NCI-H345 treated with DMSO at 0.1 percent for 48 hours (cell line): ENCODE data around the gene ENG.
"Not testable (repeated sequence)": the region's sequence is repeated elsewhere in the genome, so short reads cannot be mapped to it uniquely, and the experiment has no call there.

Experiments
- DNase-seq: peaks from one replicate; lab custom pipeline; 2025; ENCODE audit not compliant: unreplicated experiment; lab: John Stamatoyannopoulos, UW

The ENG gene

DNA sequence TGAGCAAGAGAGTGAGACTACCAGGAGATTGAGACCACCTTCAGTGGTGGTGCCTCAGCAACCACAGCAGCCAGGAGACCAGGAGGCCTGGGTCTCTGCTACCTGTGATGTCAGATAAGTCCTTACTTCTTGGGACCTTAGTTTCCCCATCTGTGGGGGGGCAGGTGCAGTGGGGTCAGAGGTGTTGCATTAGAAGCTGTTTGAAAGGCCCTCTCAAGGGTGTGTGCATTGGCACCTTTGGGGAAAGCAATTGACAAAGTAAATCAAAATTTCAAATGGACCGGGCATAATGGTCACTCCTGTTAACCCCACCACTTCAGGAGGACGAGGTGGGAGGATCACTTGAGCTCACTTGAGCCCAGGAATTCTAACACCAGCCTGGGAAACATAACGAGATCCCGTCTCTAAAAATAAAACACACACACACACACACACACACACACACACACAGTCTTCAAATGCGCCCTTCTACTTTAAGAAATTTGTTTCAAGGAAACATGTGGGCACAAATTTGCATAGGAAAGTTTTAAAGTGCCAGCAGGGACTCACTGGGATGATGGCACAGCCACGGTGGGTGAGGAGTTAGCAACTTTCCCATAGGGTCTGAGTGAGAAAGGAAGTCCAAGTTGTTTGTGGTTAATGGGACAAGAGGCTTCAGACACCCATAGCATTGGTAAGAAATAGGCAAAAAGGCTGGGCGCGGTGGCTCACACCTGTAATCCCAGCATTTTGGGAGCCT, 24.4 kb upstream of the ENG start:
- DNase-seq: no peak

DNA sequence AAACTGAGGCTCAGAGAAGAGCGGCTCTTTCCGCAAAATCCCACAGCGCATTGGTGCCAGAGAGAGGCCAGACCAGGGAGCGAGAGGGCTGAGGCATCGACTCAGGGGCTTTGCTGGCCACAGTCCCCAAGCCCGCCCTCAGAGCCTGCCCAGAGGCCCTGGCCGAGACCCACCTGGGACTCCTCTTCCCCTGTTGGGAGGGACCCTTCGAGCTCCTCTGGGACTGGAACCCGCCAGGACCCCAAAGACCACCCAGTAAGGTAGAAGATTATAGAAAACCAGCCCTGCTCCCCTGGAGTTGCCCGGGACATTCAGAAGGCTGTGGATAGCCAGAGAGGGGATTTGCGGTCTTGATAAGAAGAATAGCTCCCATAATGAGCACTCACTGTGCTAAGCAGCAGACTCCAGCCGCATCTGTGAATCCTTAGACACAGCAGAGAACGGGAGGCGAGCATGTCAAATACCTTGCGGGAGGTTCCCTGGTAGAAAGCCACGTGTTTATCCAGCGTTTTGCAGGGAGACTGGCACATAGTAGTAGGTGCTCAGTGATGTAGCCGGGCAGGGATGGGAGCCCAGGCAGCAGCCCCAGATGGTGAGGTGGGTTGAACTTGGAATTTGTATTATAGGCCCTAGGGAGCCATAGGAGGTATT, 23.7 kb upstream of the ENG start:
- no peak for DNase-seq

DNA sequence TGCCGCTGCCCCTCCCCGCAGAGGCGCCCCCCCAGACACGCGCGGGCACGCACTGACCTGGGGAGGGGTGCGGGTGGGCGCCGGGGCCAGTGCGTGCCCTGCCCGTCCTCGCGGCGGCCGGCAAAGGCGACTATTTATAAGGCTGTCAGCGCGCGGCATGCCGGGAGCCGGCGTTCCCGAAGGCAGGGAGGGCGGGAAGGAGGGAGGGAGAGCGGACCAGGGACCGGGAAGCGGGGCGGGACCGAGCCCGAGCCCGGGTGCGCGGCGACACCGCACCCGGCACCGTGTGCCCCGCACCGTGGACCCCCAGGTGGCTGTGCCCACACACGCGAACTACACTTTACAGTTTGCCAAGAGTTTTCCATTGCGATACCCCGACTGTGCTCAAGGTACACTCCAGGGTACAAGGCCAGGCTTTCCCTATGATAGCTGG, 23.1 kb upstream of the ENG start, which contains the start of gene AK1:
Gene AK1, minus strand, starts transcription at position 110 of the 433 bp plus-strand sequence. CDS start 3,058 bp downstream, outside the sequence.
- peak; percentile 17 for DNase-seq

DNA sequence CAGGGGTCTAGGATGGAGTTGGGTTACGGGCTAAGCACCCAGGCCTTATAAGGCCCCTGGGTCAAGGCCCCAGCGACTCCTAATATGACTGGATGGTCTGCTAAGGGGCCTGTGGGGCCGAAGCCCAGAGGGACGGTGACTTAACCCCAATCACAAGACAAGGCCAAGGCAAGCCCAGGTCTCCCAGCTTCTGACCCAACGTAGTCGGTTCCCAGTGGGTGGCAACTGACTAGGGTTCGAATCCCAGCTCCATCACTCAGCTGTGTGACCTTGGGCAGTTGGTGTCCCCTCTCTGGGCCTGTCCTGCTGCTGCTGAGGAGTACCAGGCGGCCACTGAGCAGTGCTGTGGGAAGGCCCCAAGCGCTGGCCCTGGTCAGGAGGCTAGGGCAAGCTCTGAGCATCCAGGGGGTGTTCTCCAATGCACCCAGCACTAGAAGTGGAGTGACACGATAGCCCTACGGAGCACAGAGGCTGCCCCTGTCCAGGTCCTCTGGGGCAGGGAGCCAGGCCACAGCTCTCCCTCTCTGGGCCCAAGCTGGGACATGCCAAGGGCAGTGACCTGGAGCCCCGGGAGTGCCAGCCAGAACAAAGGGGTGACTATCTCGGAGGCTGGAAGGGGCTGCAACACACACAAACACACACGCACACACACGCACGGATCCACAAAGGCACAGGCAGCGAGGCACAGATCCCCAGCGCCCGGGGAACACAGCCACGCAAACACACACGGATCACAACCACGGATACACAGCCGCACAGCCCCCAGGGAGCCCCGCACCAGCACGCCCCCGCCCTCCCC, 22.5 kb upstream of the ENG start:
- DNase-seq: no peak

DNA sequence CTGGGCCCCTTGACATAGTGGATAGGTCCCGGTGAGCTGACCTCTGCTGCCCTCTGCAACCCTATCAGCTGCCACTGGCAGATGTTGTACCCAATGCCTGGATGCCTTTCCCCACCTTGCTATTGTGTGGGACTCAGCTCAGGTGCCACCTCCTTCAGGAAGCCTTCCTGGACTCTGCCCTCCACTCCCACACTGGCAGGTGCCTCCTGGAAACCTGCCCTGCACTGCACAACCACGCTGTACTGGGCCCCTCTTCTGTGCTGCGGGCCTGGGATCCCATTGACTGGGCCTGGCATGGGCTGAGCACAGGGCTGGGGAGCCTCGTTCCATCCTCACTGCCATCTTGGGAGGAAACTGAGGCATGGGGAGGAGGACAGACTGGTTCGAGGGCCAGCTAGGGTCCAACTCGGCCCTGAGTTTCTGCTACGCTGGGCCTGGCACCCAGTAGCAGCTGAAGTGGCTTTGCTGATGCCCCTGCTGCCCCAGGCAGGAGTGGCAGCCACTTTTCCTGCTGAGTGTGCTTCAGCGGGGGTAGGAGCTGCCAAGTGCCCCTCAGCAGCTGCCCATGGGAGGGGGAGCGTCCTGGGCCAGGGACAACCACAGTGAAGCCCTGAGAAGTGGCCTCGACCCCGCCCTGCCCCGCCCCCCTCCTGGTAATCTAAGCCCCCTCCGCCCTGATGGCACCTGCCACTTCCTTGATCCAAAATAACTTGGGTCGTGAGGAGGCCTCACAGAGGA, 21.7 kb upstream of the ENG start:
- no peak for DNase-seq

DNA sequence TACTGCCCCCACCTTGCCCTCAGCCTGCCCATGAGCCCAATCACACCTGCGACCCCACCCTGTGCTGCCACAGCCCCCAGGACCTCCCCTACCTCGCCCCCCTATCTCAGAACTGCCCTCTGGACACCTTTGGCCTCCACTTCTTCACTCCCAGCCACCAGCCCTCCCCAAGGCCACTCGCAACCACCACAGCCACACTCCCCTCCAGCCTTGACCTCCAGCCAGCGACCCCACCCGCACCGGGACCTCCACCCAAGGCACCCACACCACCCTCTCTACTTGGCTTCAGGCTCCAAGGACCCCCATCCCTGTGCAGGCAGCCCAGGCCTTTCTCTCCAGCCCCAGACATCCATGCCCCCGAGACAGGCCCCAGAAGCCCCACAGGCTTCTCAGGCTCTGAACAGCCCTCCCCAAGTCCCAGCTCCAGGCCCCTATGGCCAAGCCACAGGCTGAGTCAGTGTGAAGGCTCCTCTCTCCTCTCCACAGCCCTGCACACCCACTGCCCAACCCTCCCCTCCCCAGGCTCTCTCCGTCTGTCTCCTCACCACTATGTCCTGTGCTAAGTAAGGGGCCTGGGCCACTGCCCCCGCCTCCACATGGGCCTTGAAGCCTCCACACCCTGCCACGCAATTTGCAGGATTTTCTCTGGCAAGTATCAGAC, 21.0 kb upstream of the ENG start:
- no peak for DNase-seq

DNA sequence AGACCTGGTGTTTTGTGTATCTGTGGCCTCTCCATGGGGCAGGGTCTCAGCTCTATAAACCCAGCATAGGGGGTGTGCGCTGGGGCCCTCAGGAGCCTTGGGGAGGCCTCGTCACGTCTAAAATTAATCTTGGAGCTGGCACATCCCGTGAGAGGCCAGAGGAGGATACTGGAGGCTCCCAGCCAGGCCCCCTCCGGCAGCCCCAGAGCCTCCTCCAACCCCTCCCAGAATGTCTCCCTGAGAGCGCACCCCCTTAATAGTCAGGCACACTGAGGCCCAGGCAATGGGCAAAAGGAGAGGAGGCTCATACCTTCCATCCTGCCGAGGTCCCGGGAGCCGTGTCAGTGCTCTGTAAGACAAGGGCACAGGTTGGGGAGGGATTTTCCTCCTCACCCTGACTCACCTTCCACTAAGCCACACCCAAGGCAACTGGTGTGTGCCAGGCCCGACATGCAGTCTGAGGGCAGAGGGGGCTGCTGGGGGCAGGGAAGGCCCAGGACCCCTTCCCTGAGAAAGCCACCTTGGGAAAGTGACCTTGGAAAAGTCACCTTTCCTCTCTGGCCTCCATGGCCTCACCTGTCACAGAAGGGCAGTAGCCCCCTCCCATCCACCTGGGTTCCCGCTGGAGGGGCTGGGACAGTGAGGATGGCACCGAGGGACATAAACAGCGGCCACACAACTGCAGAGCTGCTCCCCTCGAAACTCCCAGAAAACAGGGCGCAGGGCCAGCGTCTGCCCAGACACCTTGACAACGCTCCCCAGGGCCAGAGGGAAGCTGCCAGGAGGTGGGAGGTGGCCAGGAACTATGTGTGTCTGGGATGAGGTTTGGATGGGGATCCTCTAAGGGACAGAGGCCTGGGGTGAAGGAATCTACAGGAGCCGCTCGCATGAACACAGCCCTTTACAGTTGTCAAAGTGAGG, 20.1 kb upstream of the ENG start:
- DNase-seq: no peak

DNA sequence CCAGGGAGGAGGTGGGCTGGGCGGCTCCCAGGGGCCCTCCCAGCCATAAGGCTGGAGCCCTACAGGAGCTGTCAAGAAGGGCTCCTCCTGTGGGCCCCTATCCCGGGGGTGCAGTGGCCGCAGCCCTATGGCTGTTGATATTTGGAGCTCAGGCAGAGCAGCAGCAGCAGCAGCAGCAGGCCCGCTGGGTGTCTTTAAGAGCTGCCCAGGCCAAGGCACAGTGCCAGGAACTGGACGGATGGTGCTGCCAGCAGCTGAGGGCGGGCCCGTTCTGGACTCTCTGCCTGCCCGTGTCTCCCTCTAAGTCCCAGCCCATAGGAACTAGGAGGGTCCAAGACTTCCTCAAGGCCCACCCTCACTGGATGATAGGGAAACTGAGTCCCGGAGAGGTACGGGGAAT, 19.4 kb upstream of the ENG start:
- no peak for DNase-seq

DNA sequence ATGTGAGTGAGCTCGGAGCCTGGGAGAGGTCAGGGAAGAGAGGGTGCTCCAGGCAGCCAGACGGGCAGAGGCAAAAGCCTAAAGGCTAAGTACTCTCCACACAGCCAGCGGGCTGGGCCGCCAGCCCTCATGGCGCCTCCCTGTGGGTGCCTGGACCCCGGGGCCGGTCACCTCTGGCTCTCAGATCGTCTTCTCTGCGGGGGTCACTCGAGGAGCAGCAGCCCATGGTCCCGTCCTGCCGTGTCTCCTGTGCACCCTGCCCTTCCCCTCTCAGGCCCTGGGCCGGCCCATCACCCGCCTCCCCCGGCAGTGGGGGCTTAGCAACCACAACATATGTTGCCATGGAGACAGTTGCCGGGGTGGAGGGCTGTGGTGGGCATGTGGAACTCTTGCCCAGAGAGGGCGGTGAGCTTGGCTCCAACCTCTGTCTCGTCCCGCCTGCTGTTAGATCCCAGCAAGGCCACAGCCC, 18.8 kb upstream of the ENG start:
- no peak for DNase-seq

DNA sequence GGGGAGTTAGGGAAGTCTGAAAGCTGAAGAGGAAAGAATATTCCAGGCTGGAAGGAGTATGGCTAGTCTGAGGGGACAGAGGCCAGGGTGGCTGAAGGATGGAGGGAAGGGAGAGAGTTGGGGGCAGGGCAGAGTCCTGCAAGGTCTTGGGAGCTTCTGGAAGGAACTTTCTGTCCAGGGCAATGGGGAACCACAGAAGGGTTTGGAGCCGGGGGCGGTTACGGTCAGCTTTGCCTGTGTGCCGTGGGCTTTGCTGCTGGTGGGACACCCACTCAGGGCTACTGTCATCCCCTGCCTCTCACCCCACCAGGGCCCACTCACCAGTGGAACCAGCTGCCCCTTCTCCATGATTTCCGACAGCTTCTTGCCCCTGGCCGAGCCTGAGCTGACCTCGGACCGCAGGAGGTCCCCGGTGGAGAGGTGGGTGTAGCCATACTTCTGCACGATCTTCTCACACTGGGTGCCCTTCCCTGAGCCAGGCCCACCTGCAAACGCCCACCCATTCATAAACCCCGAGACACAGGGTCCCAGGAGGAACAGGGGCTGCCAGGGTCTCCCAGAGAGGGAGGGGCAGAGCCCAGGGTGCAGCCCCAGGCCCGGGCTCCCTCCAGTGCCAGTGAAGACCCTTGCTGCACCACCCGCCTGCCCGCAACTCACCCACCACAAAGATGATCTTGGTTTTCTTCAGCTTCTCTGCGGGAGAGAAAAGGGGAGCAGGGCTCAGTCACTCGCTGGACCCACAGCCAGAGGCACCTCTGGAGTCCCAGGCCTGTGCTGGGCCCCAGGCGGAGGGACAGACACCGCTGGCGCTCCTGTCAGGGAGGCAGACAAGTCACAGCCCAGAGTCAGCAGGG, 18.1 kb upstream of the ENG start:
- no peak for DNase-seq

DNA sequence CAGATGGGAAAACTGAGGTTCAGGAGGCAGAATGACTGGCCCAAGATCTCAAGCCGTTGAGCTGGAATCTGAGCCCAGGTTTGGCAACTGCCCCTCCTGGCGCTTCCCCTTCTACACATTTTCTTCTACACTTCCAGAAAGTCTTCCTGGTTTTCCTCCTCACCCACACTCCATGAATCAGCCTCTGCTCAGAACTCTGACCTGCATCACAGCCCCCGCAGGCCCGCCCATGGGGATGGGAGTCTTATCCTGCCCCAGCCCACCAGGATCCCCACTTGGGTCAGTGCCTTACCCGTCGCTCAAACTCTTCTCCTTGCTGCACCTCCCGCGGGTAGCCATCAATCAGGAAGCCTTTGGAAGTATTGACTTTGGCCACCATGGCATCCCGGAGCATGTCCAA, 17.1 kb upstream of the ENG start:
- no peak for DNase-seq

DNA sequence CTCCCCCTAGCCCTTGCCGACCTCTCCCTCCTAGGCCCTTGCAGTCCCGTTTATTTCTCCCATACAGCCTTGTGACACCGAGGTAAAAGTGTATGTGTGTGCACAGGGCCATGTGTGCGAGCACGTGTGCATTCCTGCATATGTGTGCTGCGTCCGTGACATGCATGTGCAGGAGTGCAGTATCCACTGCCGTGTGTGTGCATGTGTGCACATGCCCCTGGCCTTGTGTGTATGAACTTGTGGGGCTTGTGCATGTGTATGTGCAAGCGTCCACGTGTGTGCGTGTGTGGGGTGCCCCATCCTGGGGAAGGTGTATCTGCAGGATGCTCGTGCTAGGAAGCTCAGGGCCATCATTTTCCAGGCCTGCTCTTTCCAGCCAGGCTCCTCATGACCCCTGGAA, 16.4 kb upstream of the ENG start:
- no peak for DNase-seq

DNA sequence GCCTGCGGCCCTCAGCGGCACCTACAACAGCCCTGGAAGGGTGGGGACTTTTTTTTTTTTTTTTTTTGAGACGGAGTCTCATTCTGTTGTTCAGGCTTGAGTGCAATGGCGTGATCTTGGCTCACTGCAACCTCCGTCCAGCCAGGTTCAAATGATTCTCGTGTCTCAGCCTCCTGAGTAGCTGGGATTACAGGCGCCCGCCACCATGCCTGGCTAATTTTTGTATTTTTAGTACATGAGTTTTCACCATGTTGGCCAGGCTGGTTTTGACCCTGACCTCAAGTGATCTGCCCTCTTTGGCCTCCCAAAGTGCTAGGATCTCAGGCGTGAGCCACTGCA, 15.7 kb upstream of the ENG start:
- not testable (repeated sequence) for DNase-seq

DNA sequence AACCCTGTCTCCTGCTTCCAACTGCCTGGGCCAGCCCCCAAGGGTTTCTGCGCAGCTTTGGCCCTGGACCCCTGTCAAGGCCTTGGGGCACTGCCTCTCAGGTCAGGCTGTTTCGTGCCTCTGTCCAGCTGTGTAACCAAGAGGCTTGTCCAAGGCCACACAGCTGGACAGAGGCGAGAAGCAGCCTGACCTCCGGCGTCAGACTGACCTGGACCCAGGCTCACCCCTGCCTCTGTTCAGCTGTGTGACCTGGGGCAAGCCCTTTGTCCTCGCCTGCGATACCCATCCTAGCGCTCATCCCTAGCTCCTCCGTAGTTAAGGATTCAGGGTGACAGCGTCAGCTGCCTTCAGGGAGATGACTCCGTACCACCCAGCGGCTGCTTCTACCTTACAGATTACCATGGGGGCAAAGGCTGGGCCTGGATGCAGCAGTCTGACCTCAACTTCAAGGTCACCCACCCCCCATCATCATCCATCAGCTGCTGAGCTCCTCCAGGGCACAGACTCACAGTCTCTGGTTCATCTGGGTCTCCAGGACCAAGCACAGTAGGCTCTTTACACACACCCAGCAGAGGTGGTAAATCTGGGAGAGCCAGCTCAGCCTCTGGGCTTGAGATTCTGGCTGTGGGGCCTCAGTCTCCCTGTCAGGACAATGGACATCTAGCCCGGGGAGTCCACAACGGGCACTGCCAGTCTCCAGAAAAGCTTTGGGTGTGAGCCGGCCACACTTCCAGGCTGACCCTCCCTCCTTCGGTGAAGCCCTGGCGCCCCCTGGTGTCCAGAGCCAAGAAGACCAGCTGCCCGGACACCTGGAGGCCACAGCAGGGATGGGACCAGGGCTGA, 15.1 kb upstream of the ENG start:
- DNase-seq: peak; percentile 41

DNA sequence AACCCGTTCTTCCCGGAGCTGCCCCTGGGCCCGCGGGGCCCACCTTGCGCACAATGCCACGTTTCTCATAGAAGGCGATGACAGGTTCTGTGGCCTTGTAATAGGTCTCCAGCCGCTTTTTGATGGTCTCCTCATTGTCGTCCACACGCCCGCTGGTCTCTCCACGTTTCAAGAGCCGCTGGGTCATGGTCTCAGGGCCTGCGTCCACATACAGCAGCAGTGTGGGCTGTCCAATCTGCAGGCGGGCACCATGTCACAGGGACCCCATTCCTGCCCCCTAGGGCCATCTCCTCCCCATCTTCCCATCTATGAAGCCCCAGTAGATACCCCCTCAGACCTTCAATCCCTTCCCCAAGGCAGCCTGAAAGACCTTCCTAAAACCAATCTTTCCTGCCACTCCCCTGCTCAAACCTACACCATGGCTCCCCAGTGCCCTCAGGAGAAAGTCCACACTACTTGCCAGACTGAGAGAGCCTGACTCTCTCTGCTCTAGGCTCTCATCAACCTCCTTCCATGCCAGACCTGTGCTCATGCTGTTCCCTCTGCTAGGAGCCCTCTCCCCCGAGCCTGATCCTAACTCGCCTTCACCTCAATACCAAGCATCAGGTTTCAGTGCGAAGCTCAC, 13.9 kb upstream of the ENG start:
- DNase-seq: no peak

DNA sequence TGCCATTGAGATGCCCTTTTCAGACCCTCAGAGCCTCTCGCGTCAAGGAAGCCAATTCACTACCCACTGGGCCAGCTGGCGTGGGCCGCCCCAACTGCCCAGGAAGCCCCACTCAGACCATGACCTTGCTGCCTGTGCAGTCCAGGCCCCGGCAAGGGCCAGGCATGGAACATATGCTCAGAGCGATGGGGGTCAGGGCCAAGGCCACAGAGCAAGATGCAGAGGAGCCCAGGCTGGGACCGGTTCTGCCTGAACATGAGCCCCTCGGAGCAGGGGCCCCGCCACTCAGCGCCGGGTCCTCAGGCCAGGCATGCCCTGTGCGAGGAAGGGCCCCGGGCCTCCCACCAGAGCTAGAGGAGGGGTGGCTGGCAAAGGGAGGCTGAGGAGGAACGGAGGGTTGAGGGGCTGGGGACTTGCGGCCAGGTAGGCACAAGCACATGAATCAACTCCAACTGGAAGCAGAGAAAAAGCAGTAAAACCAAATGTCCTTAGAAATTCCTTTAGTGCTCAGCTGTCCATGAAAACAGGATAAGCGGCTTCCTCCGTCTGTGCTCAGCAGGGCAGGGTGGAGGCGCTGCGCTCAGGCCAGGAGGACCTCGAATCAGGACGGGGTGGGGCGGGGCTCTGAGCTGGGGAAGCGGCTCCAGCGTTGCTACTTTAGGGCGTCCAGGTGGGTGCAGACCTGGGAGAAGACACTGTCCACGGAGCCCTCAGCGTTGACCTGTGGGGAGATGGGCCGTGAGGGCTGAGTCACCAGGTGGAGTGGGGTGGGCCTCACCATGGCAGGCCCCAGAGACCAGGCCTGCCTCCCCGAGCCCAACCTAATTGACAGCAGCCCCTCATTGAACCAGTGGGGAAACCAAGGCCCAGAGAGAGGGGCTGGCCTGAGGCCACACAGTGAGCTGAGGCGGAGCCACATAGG, 13.2 kb upstream of the ENG start:
- no peak for DNase-seq
